Measurements from ENCODE around the gene MRPS17. TPM values are rescaled to one million over a fixed set of nuclear protein-coding genes. Genes with fewer than 3 reads are reported as not detected.
"Not testable (repeated sequence)": the region's sequence is repeated elsewhere in the genome, so short reads cannot be mapped to it uniquely, and the experiment has no call there.

The MRPS17 gene
- polyA plus RNA-seq, 1 donor from 2014 or later, result 20.5 TPM

- no peak for TF ChIP-seq EZH2 (IDR thresholded peaks at IDR 0.05; ENCODE audit: borderline replicate concordance, insufficient read depth, low read length, poor library complexity, severe bottlenecking)
These were observed 20.1 kb upstream of the MRPS17 start (continued) for GRCh38 chr7:55931421-55932151.

GRCh38 chr7:55939514-55940123 is 12.1 kb upstream of the MRPS17 start:
- no peak overlapping the region for H3K27ac ChIP-seq (ENCODE audit: low read length)

GRCh38 chr7:55946545-55946944 is 5.1 kb upstream of the MRPS17 start:
- Histone ChIP-seq H4K20me1 (ENCODE audit: insufficient read depth) (no peaks in the 10 kb centered on the region), H3K4me3 (ENCODE audit: low read length) (no peak overlapping the region), H3K27me3 (ENCODE audit: insufficient read depth, low read depth, low read length) (no peaks in the 10 kb centered on the region), H3K27ac (ENCODE audit: low read length) (no peak overlapping the region), H3F3A (ENCODE audit: insufficient read depth, low read length, poor library complexity, severe bottlenecking) (no peaks in the 10 kb centered on the region), H3K9me3 (ENCODE audit: low read length) (no peaks in the 10 kb centered on the region), H2AFZ (ENCODE audit: low read depth, low read length) (no peak overlapping the region), H3K9me2 (ENCODE audit: insufficient read depth, low read length) (no peaks in the 10 kb centered on the region), H3K36me3 (ENCODE audit: insufficient read depth, low read length) (peaks cover 4% of the 10 kb centered on the region), H3K9ac (ENCODE audit: low read length) (no peak overlapping the region), H3K79me2 (replicated peaks; ENCODE audit: insufficient read depth, low read length) (no peaks in the 10 kb centered on the region), H3K4me2 (ENCODE audit: low read length) (no peak overlapping the region)
- no peak for TF ChIP-seq TAF1 (IDR thresholded peaks at IDR 0.05; ENCODE audit: low read depth)
- TF ChIP-seq REST (IDR thresholded peaks at IDR 0.05; ENCODE audit: borderline replicate concordance), result no peak
- no peak for TF ChIP-seq CTCF (IDR thresholded peaks at IDR 0.05; ENCODE audit: poor library complexity, severe bottlenecking)
- TF ChIP-seq EZH2 (IDR thresholded peaks at IDR 0.05; ENCODE audit: borderline replicate concordance, insufficient read depth, low read length, poor library complexity, severe bottlenecking), result no peak
- TF ChIP-seq POLR2AphosphoS5 (IDR thresholded peaks at IDR 0.05), result no peak
- TF ChIP-seq SMC3 (conservative IDR thresholded peaks at IDR 0.05; ENCODE audit: poor library complexity), result no peak
- TF ChIP-seq EP300 (conservative IDR thresholded peaks at IDR 0.05; ENCODE audit: poor library complexity, severe bottlenecking), result no peak
- no peak for TF ChIP-seq RAD21 (conservative IDR thresholded peaks at IDR 0.05)
- no peak for TF ChIP-seq MXI1 (conservative IDR thresholded peaks at IDR 0.05; ENCODE audit: poor library complexity, severe bottlenecking)

More at GRCh38 chr7:55939514-55940123, 12.1 kb upstream of the MRPS17 start:
- Histone ChIP-seq H3K27me3 (ENCODE audit: insufficient read depth, low read depth, low read length) (no peaks in the 10 kb centered on the region), H3K9me2 (ENCODE audit: insufficient read depth, low read length) (no peaks in the 10 kb centered on the region), H3K36me3 (ENCODE audit: insufficient read depth, low read length) (peaks cover 21% of the 10 kb centered on the region), H3K9ac (ENCODE audit: low read length) (no peak overlapping the region), H3K79me2 (replicated peaks; ENCODE audit: insufficient read depth, low read length) (no peaks in the 10 kb centered on the region), H3K4me2 (ENCODE audit: low read length) (no peak overlapping the region), H2AFZ (ENCODE audit: low read depth, low read length) (no peak overlapping the region), H3K4me3 (ENCODE audit: low read length) (no peak overlapping the region), H3F3A (ENCODE audit: insufficient read depth, low read length, poor library complexity, severe bottlenecking) (no peaks in the 10 kb centered on the region), H3K9me3 (ENCODE audit: low read length) (peaks cover 12% of the 10 kb centered on the region), H4K20me1 (ENCODE audit: insufficient read depth) (no peaks in the 10 kb centered on the region)
- TF ChIP-seq POLR2AphosphoS5 (IDR thresholded peaks at IDR 0.05) (no peak), RAD21 (conservative IDR thresholded peaks at IDR 0.05) (no peak), MXI1 (conservative IDR thresholded peaks at IDR 0.05; ENCODE audit: poor library complexity, severe bottlenecking) (no peak), TAF1 (IDR thresholded peaks at IDR 0.05; ENCODE audit: low read depth) (no peak), REST (IDR thresholded peaks at IDR 0.05; ENCODE audit: borderline replicate concordance) (no peak), SMC3 (conservative IDR thresholded peaks at IDR 0.05; ENCODE audit: poor library complexity) (no peak)

- not testable (repeated sequence) for H3K79me2 ChIP-seq (replicated peaks; ENCODE audit: insufficient read depth, low read length); H3K9me3 ChIP-seq (ENCODE audit: low read length); H3K36me3 ChIP-seq (ENCODE audit: insufficient read depth, low read length); H3K27me3 ChIP-seq (ENCODE audit: insufficient read depth, low read depth, low read length); H4K20me1 ChIP-seq (ENCODE audit: insufficient read depth); H3K9me2 ChIP-seq (ENCODE audit: insufficient read depth, low read length); H3K27ac ChIP-seq (ENCODE audit: low read length); H3F3A ChIP-seq (ENCODE audit: insufficient read depth, low read length, poor library complexity, severe bottlenecking)
- Histone ChIP-seq H3K9ac (ENCODE audit: low read length) (peak overlapping the region; percentile 75), H3K4me2 (ENCODE audit: low read length) (peak overlapping the region; percentile 53), H3K4me3 (ENCODE audit: low read length) (peak overlapping the region; percentile 99), H2AFZ (ENCODE audit: low read depth, low read length) (peak overlapping the region; percentile 76)
These were observed 635 bp downstream of the MRPS17 start for GRCh38 chr7:55952352-55952671.
